Measurements from ENCODE around the gene RARRES1. TPM values are rescaled to one million over a fixed set of nuclear protein-coding genes. Genes with fewer than 3 reads are reported as not detected.
A peak's percentile ranks its signal among the peaks of the same experiment; 100 is the strongest.

The RARRES1 gene
- polyA plus RNA-seq, 2 of the 4 experiments (the other 2 are of a cell fraction) = 10.9 to 33.4 TPM

GRCh38 chr3:158773166-158773565 lies 40.9 kb upstream of the RARRES1 start:
- Histone ChIP-seq H3K4me3 (no peak overlapping the region), H3K4me2 (no peak overlapping the region), H3K27ac (peak overlapping the region; percentile 54 to 89), H3K9me3 (no peaks in the 10 kb centered on the region), H3K4me1 (peaks cover 71% of the 10 kb centered on the region)
- ATAC-seq (no peak), DNase-seq (ENCODE audit: low read depth in 1 of 2, low spot score in 1 of 2) (no peak), FAIRE-seq (no peak)
- CTCF ChIA-PET = interaction anchor here (1.1 to 2.1 kb wide), 3 partner anchors 12 to 16 kb away, joined by 3 to 9 read pairs (median 6); no protein-coding TSS in a partner anchor
- POLR2A ChIA-PET = no interaction called here
- no peak for TF ChIP-seq TFCP2L1 (CRISPR knock-in tag; IDR thresholded peaks at IDR 0.05)
- TF ChIP-seq CTCF (IDR thresholded peaks at IDR 0.05) = no peak
- TF ChIP-seq GATA3 (IDR thresholded peaks at IDR 0.05; ENCODE audit: borderline replicate concordance) = no peak
- TF ChIP-seq ESRRA (IDR thresholded peaks at IDR 0.05; ENCODE audit: borderline replicate concordance, low read length) = no peak
- TF ChIP-seq EP300 (IDR thresholded peaks at IDR 0.05) = no peak
- no peak for TF ChIP-seq SREBF2 (IDR thresholded peaks at IDR 0.05)
- no peak for TF ChIP-seq NR3C1 (IDR thresholded peaks at IDR 0.05)
- TF ChIP-seq HOXB13 (CRISPR knock-in tag; IDR thresholded peaks at IDR 0.05; ENCODE audit: low read depth) = no peak
- TF ChIP-seq POLR2A (IDR thresholded peaks at IDR 0.05; ENCODE audit: low read length) = no peak
- no peak for TF ChIP-seq RNF2 (IDR thresholded peaks at IDR 0.05; ENCODE audit: borderline replicate concordance, low read depth)
- no peak for TF ChIP-seq JUNB (IDR thresholded peaks at IDR 0.05)
- no peak for TF ChIP-seq PHF8 (IDR thresholded peaks at IDR 0.05; ENCODE audit: borderline replicate concordance, low read depth)
- no peak for TF ChIP-seq PBX3 (IDR thresholded peaks at IDR 0.05)
- TF ChIP-seq ZFP36 (IDR thresholded peaks at IDR 0.05; ENCODE audit: borderline replicate concordance, partially characterized antibody) = no peak
- no peak for TF ChIP-seq HEYL (CRISPR knock-in tag; IDR thresholded peaks at IDR 0.05)
- TF ChIP-seq FOXS1 (CRISPR knock-in tag; IDR thresholded peaks at IDR 0.05) = no peak
- TF ChIP-seq CHD2 (IDR thresholded peaks at IDR 0.05; ENCODE audit: low read length, partially characterized antibody) = no peak
- no peak for TF ChIP-seq MAFK (IDR thresholded peaks at IDR 0.05; ENCODE audit: partially characterized antibody)
- no peak for TF ChIP-seq CBX8 (IDR thresholded peaks at IDR 0.05)
- TF ChIP-seq MAX (IDR thresholded peaks at IDR 0.05) = no peak

- TF ChIP-seq SREBF2 (IDR thresholded peaks at IDR 0.05) = no peak
- TF ChIP-seq ZSCAN20 (CRISPR knock-in tag; IDR thresholded peaks at IDR 0.05) = no peak
- TF ChIP-seq BCL3 (IDR thresholded peaks at IDR 0.05) = no peak
- no peak for TF ChIP-seq CEBPB (IDR thresholded peaks at IDR 0.05)
- no peak for TF ChIP-seq REST (IDR thresholded peaks at IDR 0.05)
- no peak for TF ChIP-seq ZC3H11A (IDR thresholded peaks at IDR 0.05)
- no peak for TF ChIP-seq POLR2AphosphoS2 (conservative IDR thresholded peaks at IDR 0.05; ENCODE audit: low read length)
- TF ChIP-seq ZNF302 (CRISPR knock-in tag; IDR thresholded peaks at IDR 0.05) = no peak
- peak overlapping the region; percentile 54 to 89; a peak in 5 of 6 replicates for H3K27ac ChIP-seq
- ChIA-PET CTCF (interaction anchor here (0.9 to 2.1 kb wide), 4 partner anchors 13 to 113 kb away, joined by 3 to 9 read pairs (median 4); partner anchors contain the start of gene LXN), POLR2A (no interaction called here)
- 77% methylated on average over 3 of the region's 3 CpGs for WGBS (ENCODE audit: missing lambda C conversion rate)
- H3K4me2 ChIP-seq = no peak overlapping the region
- no peak overlapping the region for H3K4me3 ChIP-seq
- no peak for FAIRE-seq
- H3K4me1 ChIP-seq = peaks cover 82% of the 10 kb centered on the region
- no peak for ATAC-seq
- no peak for DNase-seq (ENCODE audit: low read depth in 1 of 2, low spot score in 1 of 2)
- H3K9me3 ChIP-seq = no peaks in the 10 kb centered on the region
These were observed 39.7 kb upstream of the RARRES1 start for GRCh38 chr3:158771982-158772381.
